Measurements from ENCODE around the gene IL34.

- TF ChIP-seq ELF4 (IDR thresholded peaks at IDR 0.05) (no peak), FOXM1 (IDR thresholded peaks at IDR 0.05; ENCODE audit: borderline replicate concordance) (no peak), BHLHE40 (IDR thresholded peaks at IDR 0.05; ENCODE audit: borderline replicate concordance) (no peak)
Observed at GRCh38 chr16:70678121-70678897, 31.9 kb downstream of the IL34 start.
